GM12801 (cell line): ENCODE results near the gene CLN3.

ENCODE experiments used
- TF ChIP-seq, protein P1 (sequence below): IDR thresholded peaks from one replicate; pipeline ENCODE4 v1.5.1; 2011; ENCODE audit warnings: control low read depth; ENCODE audit not compliant: insufficient read length; ENCODE audit errors: extremely low read depth

The CLN3 gene

GRCh38 chr16:28491970-28492474 lies at the start of gene CLN3:
TSS of gene CLN3 (minus strand) at chr16:28492074. CDS start at chr16:28491759, 315 bp downstream.
- TF ChIP-seq, protein P1, sequence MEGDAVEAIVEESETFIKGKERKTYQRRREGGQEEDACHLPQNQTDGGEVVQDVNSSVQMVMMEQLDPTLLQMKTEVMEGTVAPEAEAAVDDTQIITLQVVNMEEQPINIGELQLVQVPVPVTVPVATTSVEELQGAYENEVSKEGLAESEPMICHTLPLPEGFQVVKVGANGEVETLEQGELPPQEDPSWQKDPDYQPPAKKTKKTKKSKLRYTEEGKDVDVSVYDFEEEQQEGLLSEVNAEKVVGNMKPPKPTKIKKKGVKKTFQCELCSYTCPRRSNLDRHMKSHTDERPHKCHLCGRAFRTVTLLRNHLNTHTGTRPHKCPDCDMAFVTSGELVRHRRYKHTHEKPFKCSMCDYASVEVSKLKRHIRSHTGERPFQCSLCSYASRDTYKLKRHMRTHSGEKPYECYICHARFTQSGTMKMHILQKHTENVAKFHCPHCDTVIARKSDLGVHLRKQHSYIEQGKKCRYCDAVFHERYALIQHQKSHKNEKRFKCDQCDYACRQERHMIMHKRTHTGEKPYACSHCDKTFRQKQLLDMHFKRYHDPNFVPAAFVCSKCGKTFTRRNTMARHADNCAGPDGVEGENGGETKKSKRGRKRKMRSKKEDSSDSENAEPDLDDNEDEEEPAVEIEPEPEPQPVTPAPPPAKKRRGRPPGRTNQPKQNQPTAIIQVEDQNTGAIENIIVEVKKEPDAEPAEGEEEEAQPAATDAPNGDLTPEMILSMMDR, result no peak

DNA sequence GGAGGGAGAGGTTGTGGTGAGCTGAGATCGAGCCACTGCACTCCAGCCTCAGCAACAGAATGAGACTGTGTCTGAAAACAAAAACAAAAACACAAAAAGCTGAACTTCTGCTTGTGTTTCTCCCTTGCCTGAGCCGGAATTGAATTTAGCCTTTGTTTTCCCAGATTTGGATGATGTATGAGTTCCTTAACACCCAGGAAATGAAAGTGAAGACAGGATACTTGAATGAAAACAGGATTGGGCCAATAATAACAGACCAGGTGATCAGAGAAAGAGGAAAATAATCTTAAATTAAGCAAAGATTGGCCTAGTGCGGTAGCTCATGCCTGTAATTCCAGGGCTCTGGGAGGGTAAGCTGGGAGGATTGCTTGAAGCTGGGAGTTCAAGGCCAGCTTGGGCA lies 48.5 kb upstream of the CLN3 start:
- TF ChIP-seq, protein P1, result no peak

GRCh38 chr16:28538733-28539596 lies 47.1 kb upstream of the CLN3 start, which contains the start of gene NUPR1:
TSS of gene NUPR1 (minus strand) at chr16:28538974. CDS start at chr16:28538907, 67 bp downstream.
- TF ChIP-seq, protein P1, result no peak

- TF ChIP-seq, protein P1, result no peak
Measured at GRCh38 chr16:28537964-28538732, 46.3 kb upstream of the CLN3 start.

DNA sequence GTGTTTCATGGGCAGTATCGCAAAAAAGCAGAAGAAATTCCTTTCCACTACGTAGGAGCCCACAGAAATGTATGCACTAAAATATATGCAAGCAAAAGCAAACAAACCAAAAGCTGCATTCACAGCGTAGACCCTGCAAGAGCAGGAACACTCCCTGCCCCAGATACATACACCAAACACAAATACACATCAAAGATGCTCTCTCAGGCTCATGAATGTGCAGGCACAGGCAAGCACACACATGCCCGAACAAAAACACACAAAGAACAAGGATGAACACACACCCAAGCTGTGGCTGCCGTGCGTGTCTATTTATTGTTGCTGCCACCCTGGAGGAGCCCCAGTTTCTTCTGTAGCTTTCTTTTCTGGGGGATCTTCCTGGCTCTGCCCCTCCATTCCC lies 45.2 kb upstream of the CLN3 start:
- TF ChIP-seq, protein P1, result no peak

GRCh38 chr16:28534542-28535373 lies 42.9 kb upstream of the CLN3 start:
- TF ChIP-seq, protein P1, result no peak
